Mesenchymal stem cell (in vitro differentiated cells and primary cell): Measurements from ENCODE around the gene CHCHD5.

Source experiments
- DNase-seq: peaks from one replicate; pipeline ENCODE4 v3.0.0-alpha.2; 2013
- H2AFZ ChIP-seq: one replicate; pipeline ENCODE4 v1.6.1; 2013; ENCODE audit warnings: low read depth, mild to moderate bottlenecking, control low read depth, inconsistent platforms, low read length, moderate library complexity
- H2AK5ac ChIP-seq: 2 replicates; pipeline ENCODE4 v1.6.1; 2013; ENCODE audit warnings: low read length, moderate library complexity, mild to moderate bottlenecking, inconsistent platforms; ENCODE audit not compliant: severe bottlenecking
- H2BK120ac ChIP-seq: one replicate; pipeline ENCODE4 v1.6.1; 2013; ENCODE audit warnings: low read depth, mild to moderate bottlenecking, inconsistent platforms, low read length, moderate library complexity
- H2BK12ac ChIP-seq, 2 experiments: one replicate each; pipeline ENCODE4 v1.6.1; 2013; ENCODE audit warnings: inconsistent platforms in 2 of 2, low read length in 2 of 2, mild to moderate bottlenecking in 2 of 2, moderate library complexity in 2 of 2, control low read depth in 1 of 2
- H2BK15ac ChIP-seq: one replicate; pipeline ENCODE4 v1.6.1; 2013; ENCODE audit warnings: mild to moderate bottlenecking, low read depth, inconsistent platforms; ENCODE audit not compliant: poor library complexity, severe bottlenecking
- H2BK5ac ChIP-seq: 2 replicates; pipeline ENCODE4 v1.6.1; 2013; ENCODE audit warnings: low read depth, mild to moderate bottlenecking, low read length, control low read depth, inconsistent platforms; ENCODE audit not compliant: poor library complexity, severe bottlenecking
- H3K14ac ChIP-seq, 2 experiments: one replicate each; pipeline ENCODE4 v1.6.1; 2013; ENCODE audit warnings: inconsistent platforms in 2 of 2, low read length in 2 of 2, control low read depth in 1 of 2, mild to moderate bottlenecking in 1 of 2, moderate library complexity in 1 of 2
- H3K18ac ChIP-seq, 2 experiments: one replicate each; pipeline ENCODE4 v1.6.1; 2013; ENCODE audit warnings: inconsistent platforms in 2 of 2, low read length in 2 of 2, control low read depth in 1 of 2, low read depth in 1 of 2, mild to moderate bottlenecking in 1 of 2
- H3K23ac ChIP-seq, 2 experiments: one replicate each; pipeline ENCODE4 v1.6.1; 2013; ENCODE audit warnings: inconsistent platforms in 2 of 2, low read length in 2 of 2, mild to moderate bottlenecking in 2 of 2, moderate library complexity in 2 of 2, control low read depth in 1 of 2
- H3K27ac ChIP-seq: 2 replicates; pipeline ENCODE4 v1.5.1; 2013; ENCODE audit warnings: mild to moderate bottlenecking, moderate library complexity, low read length, control low read depth, inconsistent platforms; ENCODE audit not compliant: poor library complexity, severe bottlenecking
- H3K27me3 ChIP-seq, 2 experiments: 2 replicates each; pipeline versions ENCODE4 v1.6.1 to v1.7.0; 2013; ENCODE audit warnings: low read length in 2 of 2, mild to moderate bottlenecking in 2 of 2, moderate library complexity in 2 of 2, control low read depth in 1 of 2, inconsistent platforms in 1 of 2; ENCODE audit not compliant: control insufficient read depth in 1 of 2, insufficient read depth in 1 of 2
- H3K36me3 ChIP-seq, 2 experiments: 2 replicates each; pipeline versions ENCODE4 v1.6.1 to v1.7.0; 2013; ENCODE audit warnings: low read length in 2 of 2, control low read depth in 1 of 2, inconsistent platforms in 1 of 2, low read depth in 1 of 2, mild to moderate bottlenecking in 1 of 2; ENCODE audit not compliant: insufficient read depth in 2 of 2, control insufficient read depth in 1 of 2
- H3K4ac ChIP-seq, 2 experiments: one replicate each; pipeline ENCODE4 v1.6.1; 2013; ENCODE audit warnings: inconsistent platforms in 2 of 2, low read length in 2 of 2, mild to moderate bottlenecking in 2 of 2, moderate library complexity in 2 of 2, control low read depth in 1 of 2, low read depth in 1 of 2
- H3K4me1 ChIP-seq: 2 replicates; pipeline ENCODE4 v1.6.1; 2013; ENCODE audit warnings: low read depth, low read length, control low read depth; ENCODE audit not compliant: control insufficient read depth, insufficient read depth
- H3K4me2 ChIP-seq: 2 replicates; pipeline ENCODE4 v1.6.1; 2013; ENCODE audit warnings: low read length, mild to moderate bottlenecking, inconsistent platforms; ENCODE audit not compliant: poor library complexity, severe bottlenecking
- H3K4me3 ChIP-seq, 2 experiments: 2 replicates each; pipeline versions ENCODE4 v1.5.1 to v1.7.0; 2013; ENCODE audit warnings: low read length in 2 of 2, mild to moderate bottlenecking in 2 of 2, control low read depth in 1 of 2, low read depth in 1 of 2; ENCODE audit not compliant: insufficient read depth in 1 of 2
- H3K79me1 ChIP-seq: replicated peaks from 2 replicates; pipeline ENCODE4 v1.6.1; 2013; ENCODE audit warnings: mild to moderate bottlenecking, control low read depth, low read length, inconsistent platforms; ENCODE audit not compliant: poor library complexity, severe bottlenecking
- H3K9ac ChIP-seq: 2 replicates; pipeline ENCODE4 v1.7.0; 2013; ENCODE audit warnings: mild to moderate bottlenecking, low read length, moderate library complexity
- H3K9me3 ChIP-seq: 2 replicates; pipeline ENCODE4 v1.7.0; 2013; ENCODE audit warnings: mild to moderate bottlenecking, low read length; ENCODE audit not compliant: control insufficient read depth
- H4K8ac ChIP-seq: one replicate; pipeline ENCODE4 v1.6.1; 2013; ENCODE audit warnings: inconsistent platforms, mild to moderate bottlenecking, low read length, moderate library complexity
- H4K91ac ChIP-seq: one replicate; pipeline ENCODE4 v1.6.1; 2013; ENCODE audit warnings: mild to moderate bottlenecking, low read length, inconsistent platforms
- WGBS: methylation state at CpG from one replicate; pipeline ENCODE4 v1.1.7; 2013; ENCODE audit warnings: mixed read lengths; 5-methylcytosine and 5-hydroxymethylcytosine counted together

Gene CHCHD5

DNA sequence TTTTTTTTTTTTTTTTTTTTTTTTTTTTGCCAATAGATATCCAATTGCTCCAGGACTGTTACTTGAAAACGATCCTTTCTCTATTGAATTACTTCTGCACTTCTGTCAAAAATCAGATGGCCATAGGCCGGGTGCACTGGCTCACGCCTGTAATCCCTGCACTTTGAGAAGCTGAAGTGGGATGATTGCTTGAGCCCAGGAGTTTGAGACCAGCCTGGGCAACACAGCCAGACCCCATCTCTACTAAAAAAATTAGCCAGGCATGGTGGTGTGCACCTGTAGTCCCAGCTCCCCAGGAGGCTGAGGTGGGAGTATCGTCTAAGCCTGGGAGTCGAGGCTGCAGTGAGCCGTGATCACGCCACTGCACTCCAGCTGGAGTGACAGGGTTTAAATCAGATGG is 4.3 kb upstream of the CHCHD5 start:
- 93% methylated on average over 6 of the region's 7 CpGs for WGBS
- Histone ChIP-seq H4K8ac (no peak overlapping the region), H2BK15ac (no peak overlapping the region)

GRCh38 chr2:112582314-112582746 is 2.1 kb upstream of the CHCHD5 start:
- H4K8ac ChIP-seq: peak overlapping the region; percentile 59
- no peak overlapping the region for H3K14ac ChIP-seq
- H2AK5ac ChIP-seq: peak overlapping the region; percentile 66
- H3K27me3 ChIP-seq: no peaks in the 10 kb centered on the region
- H4K91ac ChIP-seq: no peak overlapping the region
- H3K23ac ChIP-seq: no peak overlapping the region
- H2BK15ac ChIP-seq: no peak overlapping the region
- peaks cover 16% of the 10 kb centered on the region for H3K4me1 ChIP-seq
- no peak overlapping the region for H3K4me2 ChIP-seq
- H3K9ac ChIP-seq: peak overlapping the region; percentile 97
- no peak overlapping the region for H3K18ac ChIP-seq
- no peak overlapping the region for H2BK5ac ChIP-seq
- H2BK120ac ChIP-seq: no peak overlapping the region
- H3K4me3 ChIP-seq: no peak overlapping the region
- H3K4ac ChIP-seq: no peak overlapping the region
- no peak overlapping the region for H2AFZ ChIP-seq
- peak overlapping the region in 1 of 2 experiments; percentile 15 for H2BK12ac ChIP-seq
- H3K36me3 ChIP-seq: peaks cover 13 to 14% of the 10 kb centered on the region in 2 experiments
- 61% methylated on average over 8 of the region's 10 CpGs for WGBS
- no peak overlapping the region for H3K27ac ChIP-seq
- H3K79me1 ChIP-seq: peaks cover 24% of the 10 kb centered on the region
- peak; percentile 75 for DNase-seq
- H3K9me3 ChIP-seq: no peaks in the 10 kb centered on the region

More for the DNA sequence above, 4.3 kb upstream of the CHCHD5 start:
- H3K18ac ChIP-seq: no peak overlapping the region
- H3K4me2 ChIP-seq: no peak overlapping the region
- no peak overlapping the region for H3K23ac ChIP-seq
- H2AK5ac ChIP-seq: no peak overlapping the region
- no peak overlapping the region for H3K4me3 ChIP-seq
- no peak overlapping the region for H3K9ac ChIP-seq
- no peak overlapping the region for H4K91ac ChIP-seq
- peaks cover 7% of the 10 kb centered on the region for H3K79me1 ChIP-seq
- no peaks in the 10 kb centered on the region for H3K27me3 ChIP-seq
- H3K36me3 ChIP-seq: peaks cover 4 to 16% of the 10 kb centered on the region in 2 experiments
- no peaks in the 10 kb centered on the region for H3K9me3 ChIP-seq
- H2BK12ac ChIP-seq: no peak overlapping the region
- H3K4me1 ChIP-seq: peaks cover 8% of the 10 kb centered on the region
- H3K4ac ChIP-seq: no peak overlapping the region
- H2BK5ac ChIP-seq: no peak overlapping the region
- H2BK120ac ChIP-seq: no peak overlapping the region
- no peak for DNase-seq
- H3K27ac ChIP-seq: no peak overlapping the region
- no peak overlapping the region for H2AFZ ChIP-seq
- H3K14ac ChIP-seq: no peak overlapping the region

DNA sequence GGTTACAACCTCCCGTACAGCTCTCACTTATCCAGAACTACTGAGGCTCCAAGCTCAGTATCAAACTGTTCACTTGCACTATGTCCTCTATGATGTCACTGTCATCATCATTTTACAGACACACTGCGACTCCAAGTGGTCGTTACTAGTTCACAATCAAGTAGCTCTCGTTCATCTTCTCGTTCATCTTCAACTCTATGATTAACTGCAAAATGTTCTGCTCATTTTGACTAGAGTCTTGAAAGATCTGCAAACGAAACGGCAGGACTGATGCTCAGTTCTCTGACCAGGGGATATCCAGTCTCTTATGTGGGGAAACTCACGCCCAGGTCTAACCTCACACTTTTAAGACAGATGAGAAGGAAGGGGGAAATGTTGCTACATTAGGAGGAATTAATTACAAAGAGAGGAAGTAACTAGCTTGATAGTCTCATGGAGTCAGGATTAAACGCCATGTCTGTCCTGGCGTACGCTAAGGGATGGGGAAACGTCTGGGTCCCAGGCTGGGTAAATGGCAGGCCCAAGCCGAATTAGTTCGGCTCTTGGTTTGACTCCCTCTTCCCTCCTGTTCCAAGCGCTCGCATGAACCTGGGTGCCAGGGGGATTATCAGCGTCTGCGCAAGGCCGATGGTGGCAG is 794 bp upstream of the CHCHD5 start:
- DNase-seq: peak; percentile 31
- Histone ChIP-seq H2AK5ac (no peak overlapping the region), H3K79me1 (peaks cover 28% of the 10 kb centered on the region)

GRCh38 chr2:112584891-112585250 is 462 bp downstream of the CHCHD5 start:
- peak overlapping the region; percentile 73 for H3K4me2 ChIP-seq
- peak overlapping the region; percentile 99 for H3K27ac ChIP-seq
- H2BK15ac ChIP-seq: peak overlapping the region; percentile 83
- peak overlapping the region; percentile 65 to 94 for H3K4me3 ChIP-seq
- H3K4ac ChIP-seq: peak overlapping the region; percentile 69 to 91
- no peak overlapping the region for H3K23ac ChIP-seq
- no peak overlapping the region for H2BK120ac ChIP-seq
- peaks cover 30% of the 10 kb centered on the region for H3K79me1 ChIP-seq
- H3K18ac ChIP-seq: peak overlapping the region; percentile 91 to 97
- no peak overlapping the region for H2BK12ac ChIP-seq
- no peaks in the 10 kb centered on the region for H3K27me3 ChIP-seq
- H3K9me3 ChIP-seq: no peaks in the 10 kb centered on the region
- peak; percentile 15 for DNase-seq
- H4K8ac ChIP-seq: peak overlapping the region; percentile 93
- H2BK5ac ChIP-seq: peak overlapping the region; percentile 14
- 61% methylated on average over 3 of the region's 3 CpGs for WGBS
- H4K91ac ChIP-seq: peak overlapping the region; percentile 66
- H3K4me1 ChIP-seq: peaks cover 20% of the 10 kb centered on the region
- H3K14ac ChIP-seq: no peak overlapping the region
- H2AK5ac ChIP-seq: peak overlapping the region; percentile 97
- peaks cover 21 to 33% of the 10 kb centered on the region in 2 experiments for H3K36me3 ChIP-seq
- H2AFZ ChIP-seq: peak overlapping the region; percentile 33
- H3K9ac ChIP-seq: peak overlapping the region; percentile 97

More for the DNA sequence above, 794 bp upstream of the CHCHD5 start:
- Histone ChIP-seq H4K91ac (peak overlapping the region; percentile 96), H3K18ac (peak overlapping the region; percentile 92 to 99), H2BK5ac (peak overlapping the region; percentile 67), H3K14ac (peak overlapping the region in 1 of 2 experiments; percentile 96), H3K23ac (no peak overlapping the region), H3K36me3 (peaks cover 18 to 24% of the 10 kb centered on the region in 2 experiments), H3K4ac (peak overlapping the region; percentile 93 to 97), H2AFZ (peak overlapping the region; percentile 97), H2BK12ac (peak overlapping the region; percentile 11 to 59), H3K4me3 (peak overlapping the region; percentile 84 to 94), H3K9ac (peak overlapping the region; percentile 97), H3K9me3 (no peaks in the 10 kb centered on the region), H3K4me2 (peak overlapping the region; percentile 69), H3K4me1 (peaks cover 18% of the 10 kb centered on the region), H3K27me3 (no peaks in the 10 kb centered on the region), H2BK120ac (peak overlapping the region; percentile 89), H2BK15ac (no peak overlapping the region), H3K27ac (peak overlapping the region; percentile 99), H4K8ac (peak overlapping the region; percentile 100)
- 39% methylated on average over 19 of the region's 19 CpGs for WGBS
